MCF 10A (cell line): ENCODE results near the gene FIS1. TPM values are rescaled to one million over a fixed set of nuclear protein-coding genes. Genes with fewer than 3 reads are reported as not detected.

ENCODE experiments used
- BruUV-seq: library from RNA; stranded (reverse); fragments of 400-500 nt; replicated peaks from 2 replicates; lab custom pipeline; 2021; lab: Mats Ljungman, UMichigan
- CTCF ChIA-PET: fragments of 300-600 bp; sonication (Branson Sonifier 250); formaldehyde crosslinking; extraction: SDS; loops from one replicate; lab custom pipeline; 2021; ENCODE audit warnings: antibody characterized with exemption, inconsistent platforms; lab: Yijun Ruan, JAX
- POLR2A ChIA-PET: fragments of 300-600, 350-650 bp; sonication (Branson Sonifier 250); formaldehyde crosslinking; extraction: SDS; loops from one replicate; lab custom pipeline; 2020; ENCODE audit warnings: antibody characterized with exemption, inconsistent platforms; lab: Yijun Ruan, JAX
- DNase-seq: peaks from one replicate; pipeline ENCODE4 v3.0.0-alpha.2; 2018; ENCODE audit not compliant: unreplicated experiment
- H3K27ac Mint-ChIP-seq: one replicate; pipeline ENCODE4 v1.8.0; 2022; ENCODE audit warnings: mild to moderate bottlenecking, low read depth, mixed read lengths; ENCODE audit not compliant: unreplicated experiment
- H3K27me3 Mint-ChIP-seq: one replicate; pipeline ENCODE4 v1.8.0; 2022; ENCODE audit warnings: mixed read lengths; ENCODE audit not compliant: insufficient read depth, unreplicated experiment
- H3K36me3 Mint-ChIP-seq: one replicate; pipeline ENCODE4 v1.8.0; 2022; ENCODE audit warnings: mild to moderate bottlenecking, moderate library complexity, mixed read lengths; ENCODE audit not compliant: insufficient read depth, unreplicated experiment
- H3K4me1 Mint-ChIP-seq: one replicate; pipeline ENCODE4 v1.8.0; 2022; ENCODE audit warnings: mixed read lengths; ENCODE audit not compliant: insufficient read depth, unreplicated experiment
- H3K4me3 Mint-ChIP-seq: one replicate; pipeline ENCODE4 v1.8.0; 2022; ENCODE audit warnings: mild to moderate bottlenecking, moderate library complexity, mixed read lengths; ENCODE audit not compliant: unreplicated experiment
- H3K9me3 Mint-ChIP-seq: one replicate; pipeline ENCODE4 v1.8.0; 2022; ENCODE audit warnings: mixed read lengths; ENCODE audit not compliant: unreplicated experiment
- CTCF ChIP-seq: fragments of 200-600 bp; IDR thresholded peaks from one replicate; pipeline ENCODE4 v1.8.0; 2022; ENCODE audit warnings: antibody characterized with exemption, mild to moderate bottlenecking; ENCODE audit not compliant: unreplicated experiment
- intact Hi-C: fragments of 100-400 bp; cut with micrococcal nuclease; formaldehyde crosslinking; loops from 2 replicates; pipeline ENCODE4 v1.14.1; 2022
- total RNA-seq: library from RNA; stranded (reverse); gene quantifications from 2 replicates; pipeline ENCODE4 v1.2.3, GENCODE V29; 2022

Gene FIS1
- total RNA-seq, 1 experiment from 2014 or later: 213 TPM

DNA sequence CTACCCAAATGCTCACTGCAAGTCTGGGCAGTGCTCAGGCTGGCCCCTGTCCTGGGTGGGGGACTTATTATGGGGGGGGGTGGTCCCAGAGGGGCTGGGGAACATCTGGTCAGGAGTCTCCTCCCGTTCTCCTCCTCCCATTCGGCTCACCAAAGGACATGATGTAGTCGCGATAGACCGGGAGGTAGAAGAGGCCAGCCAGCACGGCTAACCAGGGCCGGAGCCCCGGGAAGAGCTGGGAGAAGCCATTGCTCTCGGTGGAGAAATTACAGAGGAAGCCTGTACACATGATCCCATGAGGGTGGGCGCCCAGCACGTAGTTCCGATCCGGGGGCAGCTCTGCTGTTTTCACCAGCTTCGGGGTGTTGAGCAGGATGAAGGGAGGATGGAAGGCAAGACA lies 46.4 kb downstream of the FIS1 start:
- ChIA-PET CTCF (interaction anchor here (0.6 kb wide), 2 partner anchors 15 to 178 kb away, joined by 3 read pairs; no protein-coding TSS in a partner anchor), POLR2A (no interaction called here)
- intact Hi-C loops: no loop called here
- no peaks in the 10 kb centered on the region for H3K9me3 Mint-ChIP-seq
- no peaks in the 10 kb centered on the region for H3K4me1 Mint-ChIP-seq
- H3K4me3 Mint-ChIP-seq: no peak overlapping the region
- no peaks in the 10 kb centered on the region for H3K36me3 Mint-ChIP-seq
- no TSS peak for BruUV-seq
- H3K27me3 Mint-ChIP-seq: peaks cover 12% of the 10 kb centered on the region
- TF ChIP-seq CTCF: no peak
- H3K27ac Mint-ChIP-seq: no peak overlapping the region
- DNase-seq: no peak

GRCh38 chr7:101197991-101198390 lies 46.9 kb downstream of the FIS1 start:
- ChIA-PET CTCF (interaction anchor here (0.6 kb wide), 1 partner anchor 178 kb away, joined by 3 read pairs; no protein-coding TSS in a partner anchor), POLR2A (no interaction called here)
- BruUV-seq: no TSS peak
- Mint-ChIP-seq H3K36me3 (no peaks in the 10 kb centered on the region), H3K9me3 (no peaks in the 10 kb centered on the region), H3K27me3 (peaks cover 12% of the 10 kb centered on the region), H3K4me1 (no peaks in the 10 kb centered on the region), H3K27ac (no peak overlapping the region), H3K4me3 (no peak overlapping the region)
- TF ChIP-seq CTCF: no peak
- intact Hi-C loops: no loop called here
- DNase-seq: no peak

DNA sequence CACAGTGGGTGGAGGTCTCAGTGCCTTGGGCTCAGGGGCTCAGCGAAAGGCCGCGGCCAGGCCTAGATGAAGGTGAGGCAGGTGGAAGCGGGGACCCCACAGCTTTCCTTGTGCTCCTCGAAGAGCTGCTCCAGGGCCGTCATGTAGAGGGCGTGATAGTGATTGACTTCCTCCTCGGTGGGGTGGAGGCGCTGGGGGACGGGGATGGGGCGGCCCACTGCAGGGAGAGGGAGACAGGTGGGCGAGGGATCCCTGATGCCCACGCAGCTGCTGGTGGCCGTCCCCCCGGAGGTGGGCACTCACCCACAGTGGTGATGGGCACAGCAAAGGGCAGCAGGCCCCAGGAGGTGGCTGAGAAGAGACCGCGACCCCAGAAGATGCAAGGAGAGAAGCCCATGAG lies 49.0 kb downstream of the FIS1 start:
- BruUV-seq: no TSS peak
- Mint-ChIP-seq H3K27me3 (peaks cover 8% of the 10 kb centered on the region), H3K4me1 (no peaks in the 10 kb centered on the region), H3K9me3 (no peaks in the 10 kb centered on the region), H3K4me3 (no peak overlapping the region), H3K27ac (no peak overlapping the region), H3K36me3 (no peaks in the 10 kb centered on the region)
- POLR2A ChIA-PET: interaction anchor here (1.3 kb wide), 1 partner anchor 22 kb away, joined by 5 read pairs; the partner anchor contains the start of genes PLOD3 and ZNHIT1
- no peak for DNase-seq
- TF ChIP-seq CTCF: no peak
- intact Hi-C loops: no loop called here
- CTCF ChIA-PET: interaction anchor here (0.6 to 8.3 kb wide), 4 partner anchors 32 to 312 kb away, joined by 3 to 203 read pairs (median 3); no protein-coding TSS in a partner anchor

Other genes starting within 250 kb of the FIS1 start
- gene MUC17, start 225.0 kb downstream of the FIS1 start, total RNA-seq: not detected in 2 replicates
- gene TRIM56, start 159.6 kb downstream of the FIS1 start, total RNA-seq: 29.6 and 36.8 TPM in 2 replicates
- 56.7 and 80.6 TPM in 2 replicates for gene SERPINE1, start 118.0 kb downstream of the FIS1 start, total RNA-seq
- 72.1 and 72.5 TPM in 2 replicates for gene AP1S1, start 90.6 kb downstream of the FIS1 start, total RNA-seq
- gene VGF, start 79.5 kb downstream of the FIS1 start, total RNA-seq: 11.2 and 12.8 TPM in 2 replicates
- gene NAT16, start 64.8 kb downstream of the FIS1 start, total RNA-seq: not detected in 2 replicates
- gene MOGAT3, start 44.0 kb downstream of the FIS1 start, total RNA-seq: not detected in 2 replicates
- gene PLOD3, start 27.5 kb downstream of the FIS1 start, total RNA-seq: 125 and 134 TPM in 2 replicates
- 63.9 and 70.9 TPM in 2 replicates for gene ZNHIT1, start 26.9 kb downstream of the FIS1 start, total RNA-seq
- 8.5 and 17.1 TPM in 2 replicates for gene CLDN15, start 7.3 kb downstream of the FIS1 start, total RNA-seq
- gene IFT22, start 76.7 kb upstream of the FIS1 start, total RNA-seq: 21.5 and 33.8 TPM in 2 replicates
- gene COL26A1, start 117.8 kb upstream of the FIS1 start, total RNA-seq: not detected in 2 replicates